GM21786 (cell line): Measurements from ENCODE around the gene INSL3.
"Not testable (repeated sequence)": the region's sequence is repeated elsewhere in the genome, so short reads cannot be mapped to it uniquely, and the experiment has no call there.

Experiments used
- ATAC-seq: cut with Tn5 transposase; IDR thresholded peaks from one replicate; pipeline ENCODE4 v1.9.1; 2021; ENCODE audit not compliant: unreplicated experiment

INSL3 gene

GRCh38 chr19:17817668-17818363 lies 3.5 kb downstream of the INSL3 start:
- ATAC-seq, result no peak

DNA sequence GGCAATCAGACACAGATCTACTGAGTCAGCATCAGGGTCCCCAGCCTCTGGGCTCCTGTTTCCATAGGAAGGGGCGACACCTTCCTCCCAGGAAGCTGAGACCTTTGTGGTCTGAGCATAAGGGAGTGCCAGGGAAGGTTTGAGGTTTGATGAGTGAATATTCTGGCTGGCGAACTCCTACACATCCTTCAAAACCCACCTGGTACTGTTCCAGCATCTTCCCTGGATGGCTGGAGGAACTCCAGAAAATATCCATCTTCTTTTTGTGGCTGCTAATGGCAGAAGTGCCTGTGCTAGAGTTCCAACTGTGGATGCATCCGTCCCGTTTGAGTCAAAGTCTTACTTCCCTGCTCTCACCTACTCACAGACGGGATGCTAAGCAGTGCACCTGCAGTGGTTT lies 9.2 kb downstream of the INSL3 start:
- ATAC-seq, result no peak

GRCh38 chr19:17811681-17812080 lies 9.6 kb downstream of the INSL3 start:
- ATAC-seq, result no peak

DNA sequence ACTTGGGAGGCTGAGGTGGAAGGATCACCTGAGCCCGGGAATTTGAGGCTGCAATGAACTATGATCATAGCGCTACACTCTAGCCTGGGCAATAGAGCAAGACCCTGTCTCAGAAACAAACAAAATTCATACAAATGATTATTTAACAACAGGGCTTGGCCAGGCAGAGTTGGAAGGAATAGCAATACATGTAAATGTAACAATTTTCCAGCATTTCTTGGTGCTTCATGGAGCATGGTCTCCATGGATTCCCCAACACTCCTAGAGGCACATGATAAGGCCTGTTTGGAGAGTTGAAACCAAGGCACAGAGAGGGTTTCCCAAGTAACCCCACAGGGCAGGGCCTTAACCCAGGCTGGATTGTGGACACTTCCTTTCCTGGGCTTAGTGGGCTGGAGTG lies 10.2 kb downstream of the INSL3 start:
- ATAC-seq, result no peak

DNA sequence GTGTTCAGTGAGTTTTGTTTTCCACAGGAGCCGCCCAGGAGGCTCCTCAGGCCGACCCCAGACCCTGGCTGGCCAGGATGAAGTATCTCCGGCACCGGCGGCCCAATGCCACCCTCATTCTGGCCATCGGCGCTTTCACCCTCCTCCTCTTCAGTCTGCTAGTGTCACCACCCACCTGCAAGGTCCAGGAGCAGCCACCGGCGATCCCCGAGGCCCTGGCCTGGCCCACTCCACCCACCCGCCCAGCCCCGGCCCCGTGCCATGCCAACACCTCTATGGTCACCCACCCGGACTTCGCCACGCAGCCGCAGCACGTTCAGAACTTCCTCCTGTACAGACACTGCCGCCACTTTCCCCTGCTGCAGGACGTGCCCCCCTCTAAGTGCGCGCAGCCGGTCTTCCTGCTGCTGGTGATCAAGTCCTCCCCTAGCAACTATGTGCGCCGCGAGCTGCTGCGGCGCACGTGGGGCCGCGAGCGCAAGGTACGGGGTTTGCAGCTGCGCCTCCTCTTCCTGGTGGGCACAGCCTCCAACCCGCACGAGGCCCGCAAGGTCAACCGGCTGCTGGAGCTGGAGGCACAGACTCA lies 13.5 kb downstream of the INSL3 start:
- ATAC-seq, result no peak

DNA sequence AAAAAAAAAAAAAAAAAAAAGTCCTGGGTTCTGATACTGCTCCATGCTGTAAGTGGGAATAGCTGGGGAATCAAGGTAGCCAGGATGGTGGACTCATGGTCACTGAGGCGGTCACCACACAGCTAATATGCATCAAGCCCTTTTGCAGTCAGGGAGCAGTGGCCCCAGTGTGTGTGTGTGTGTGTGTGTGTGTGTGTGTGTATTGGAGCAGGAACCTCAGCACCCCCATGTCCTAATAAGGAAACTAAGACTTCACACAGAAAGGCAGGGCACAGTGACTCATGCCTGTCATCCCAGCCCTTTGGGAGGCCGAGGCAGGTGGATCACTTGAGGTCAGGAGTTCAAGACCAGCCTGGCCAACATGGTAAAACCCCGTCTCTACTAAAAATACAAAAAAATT lies 14.4 kb downstream of the INSL3 start:
- ATAC-seq, result no peak

DNA sequence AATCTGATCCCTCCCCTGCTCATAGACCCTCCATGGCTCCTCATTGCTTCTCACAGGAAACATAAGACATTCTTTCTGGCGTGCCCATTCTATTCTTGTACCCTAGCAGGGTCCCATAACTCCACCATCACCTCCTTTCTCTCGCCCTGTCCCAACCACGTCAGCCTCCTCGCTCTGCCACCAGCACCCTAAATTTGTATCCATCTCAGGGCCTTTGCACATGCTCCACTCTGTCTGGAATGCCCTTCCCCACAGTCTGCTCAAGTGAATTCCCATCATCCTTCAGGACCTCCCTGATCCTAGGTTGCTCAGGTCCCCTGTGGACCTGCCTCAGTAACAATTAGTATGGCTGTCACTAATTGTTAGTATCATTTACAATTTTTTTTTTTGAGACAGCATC lies 15.9 kb downstream of the INSL3 start:
- no peak for ATAC-seq

GRCh38 chr19:17803264-17803896 lies 17.9 kb downstream of the INSL3 start:
- no peak for ATAC-seq

GRCh38 chr19:17802137-17802858 lies 19.0 kb downstream of the INSL3 start:
- ATAC-seq, result no peak

DNA sequence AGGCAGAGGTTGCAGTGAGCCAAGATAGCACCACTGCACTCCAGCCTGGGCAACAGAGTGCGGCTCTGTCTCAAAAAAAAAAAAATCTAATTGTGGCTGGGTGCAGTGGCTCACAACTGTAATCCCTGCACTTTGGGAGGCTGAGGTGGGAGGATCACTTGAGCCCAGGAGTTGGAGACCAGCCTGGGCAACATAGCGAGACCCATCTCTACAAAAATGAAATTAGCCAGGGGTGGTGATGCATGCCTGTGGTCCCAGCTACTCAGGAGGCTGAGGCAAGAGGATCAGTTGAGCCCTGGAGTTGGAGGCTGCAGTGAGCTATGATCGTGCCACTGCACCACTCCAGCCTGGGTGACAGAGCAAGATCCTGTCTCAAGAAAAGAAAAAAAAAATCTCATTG lies 22.7 kb downstream of the INSL3 start:
- ATAC-seq, result not testable (repeated sequence)

DNA sequence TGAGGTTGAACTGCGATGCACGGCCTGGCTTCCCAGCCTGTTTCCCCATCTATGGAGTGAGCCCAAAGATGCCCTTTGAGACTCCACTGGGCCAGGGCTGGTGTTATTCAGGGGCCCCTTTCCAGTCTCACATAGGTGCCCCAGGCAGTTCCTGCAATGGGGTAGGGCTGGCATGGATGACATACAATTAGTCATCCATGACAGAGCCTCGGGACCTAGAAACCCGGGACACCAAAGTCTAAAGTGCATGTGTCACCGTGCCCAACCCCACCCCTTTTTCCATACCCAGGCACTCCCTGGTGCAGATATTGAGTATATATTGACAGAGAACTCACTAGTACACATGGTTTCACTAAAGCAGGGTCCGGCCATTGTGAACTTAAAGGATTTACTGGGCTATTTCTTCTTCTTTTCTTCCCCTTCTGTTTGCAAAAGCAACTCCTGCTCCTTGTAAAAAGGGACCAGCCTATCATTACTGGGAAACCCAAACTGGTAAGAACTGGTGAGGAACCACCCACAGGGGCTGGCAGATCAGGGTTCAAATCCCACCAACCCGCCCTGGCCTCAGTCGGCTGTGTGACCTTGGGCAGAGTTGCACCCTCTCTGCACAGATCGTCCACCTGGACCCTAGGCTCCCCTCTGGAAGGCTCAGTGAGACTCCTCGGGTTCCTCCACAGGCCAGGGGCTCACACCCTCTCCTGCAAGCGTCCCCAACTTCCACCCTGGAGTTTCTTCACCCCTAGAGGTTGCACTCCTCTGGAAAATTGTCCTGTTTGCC lies 23.7 kb downstream of the INSL3 start:
- no peak for ATAC-seq

- ATAC-seq, result no peak
Observed at GRCh38 chr19:17796838-17797423, 24.4 kb downstream of the INSL3 start.

- no peak for ATAC-seq
Observed at GRCh38 chr19:17796013-17796837, 25.1 kb downstream of the INSL3 start.

DNA sequence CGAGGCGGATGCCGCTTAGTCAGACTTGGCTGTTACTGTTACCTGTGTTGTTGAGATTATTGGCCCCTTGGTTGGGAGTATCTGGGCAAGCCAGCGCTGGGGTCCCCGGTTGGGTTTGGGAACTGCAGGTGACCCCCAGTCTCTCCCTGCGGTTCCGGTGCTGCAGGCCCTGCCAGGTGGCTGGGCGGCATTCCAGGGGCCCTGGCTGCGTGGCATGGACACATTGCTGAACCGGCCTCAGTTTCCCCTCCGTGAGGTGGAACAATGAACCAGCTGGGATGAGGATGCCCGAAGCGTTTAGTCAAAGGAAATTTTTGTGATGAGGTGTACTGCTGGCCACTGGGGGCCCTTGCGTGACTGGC lies 25.8 kb downstream of the INSL3 start:
- no peak for ATAC-seq

- no peak for ATAC-seq
Observed at GRCh38 chr19:17794731-17795494, 26.4 kb downstream of the INSL3 start, which contains the start of gene B3GNT3. Gene B3GNT3, plus strand, starts transcription at chr19:17795138. Its CDS starts 12,670 bp downstream, at chr19:17807808.

- no peak for ATAC-seq
Observed at GRCh38 chr19:17794412-17794730, 26.9 kb downstream of the INSL3 start.

DNA sequence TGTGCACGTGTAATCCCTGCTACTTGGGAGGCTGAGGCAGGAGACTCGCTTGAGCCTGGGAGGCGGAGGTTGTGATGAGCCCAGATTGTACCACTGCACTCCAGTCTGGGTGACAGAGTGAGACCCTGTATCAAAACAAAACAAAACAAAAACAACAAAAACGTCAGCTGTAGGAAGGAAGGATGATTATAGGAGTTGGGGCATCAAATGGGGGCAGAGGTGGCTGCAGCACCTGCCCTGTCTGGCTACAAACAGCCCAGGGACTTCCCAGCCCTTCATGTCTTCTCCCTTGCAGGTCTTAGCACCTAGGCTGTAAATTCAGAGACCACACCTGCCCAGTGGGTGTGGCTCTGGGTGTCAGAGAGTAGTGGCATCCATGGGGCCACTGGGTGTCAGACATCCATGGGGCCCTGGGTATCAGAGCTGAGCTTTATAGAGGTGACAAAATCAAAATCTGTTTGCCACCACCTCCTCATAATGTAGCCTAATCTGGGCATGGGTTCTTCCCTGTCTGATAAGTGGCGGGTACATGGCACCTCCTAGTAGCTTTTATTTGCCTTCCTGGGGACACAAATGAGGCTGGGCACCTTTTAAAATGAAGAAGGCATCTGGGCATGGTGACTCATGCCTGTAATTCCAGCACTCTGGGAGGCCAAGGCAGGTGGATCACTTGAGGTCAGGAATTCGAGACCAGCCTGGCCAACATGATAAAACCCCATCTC lies 31.1 kb downstream of the INSL3 start:
- ATAC-seq, result no peak

DNA sequence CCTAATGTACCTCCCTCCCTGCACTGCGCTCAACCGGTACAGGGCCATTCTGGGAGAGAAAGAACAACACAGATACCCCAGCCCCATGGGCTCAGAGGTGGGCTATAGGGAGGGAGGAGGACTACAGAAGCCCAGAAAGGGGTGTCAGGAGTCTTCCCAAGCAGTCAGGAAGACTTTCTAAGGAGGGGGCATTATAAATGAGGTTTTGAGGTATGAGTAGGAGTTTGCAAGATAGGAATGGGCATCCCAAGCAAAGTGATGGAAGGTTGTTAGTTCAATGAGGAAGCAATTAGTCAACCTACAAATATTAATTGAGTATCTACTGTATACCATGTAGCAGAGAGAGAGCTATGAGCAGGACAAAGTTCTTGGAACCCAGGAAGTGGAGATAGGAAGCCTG lies 32.7 kb downstream of the INSL3 start:
- no peak for ATAC-seq
